Upper lobe of left lung (tissue), 4 donors: ENCODE data around the gene UGT1A5.

Experiments
- POLR2AphosphoS5 ChIP-seq, 2 donors: sonication (generic); formaldehyde crosslinking; IDR thresholded peaks; one replicate each; pipeline ENCODE4 v1.5.1; 2017; ENCODE audit warnings: antibody characterized with exemption in 2 of 2
- TF ChIP-seq, protein P1 (sequence below), 6 experiments: fragments of 450-650 bp in 4 of 6; fragments of 200-600 bp in 2 of 6; sonication (generic) in 2 of 6; IDR thresholded peaks; one replicate each; pipeline ENCODE4 v1.5.1; 2016 to 2019; ENCODE audit warnings: antibody characterized with exemption in 6 of 6

DNA sequence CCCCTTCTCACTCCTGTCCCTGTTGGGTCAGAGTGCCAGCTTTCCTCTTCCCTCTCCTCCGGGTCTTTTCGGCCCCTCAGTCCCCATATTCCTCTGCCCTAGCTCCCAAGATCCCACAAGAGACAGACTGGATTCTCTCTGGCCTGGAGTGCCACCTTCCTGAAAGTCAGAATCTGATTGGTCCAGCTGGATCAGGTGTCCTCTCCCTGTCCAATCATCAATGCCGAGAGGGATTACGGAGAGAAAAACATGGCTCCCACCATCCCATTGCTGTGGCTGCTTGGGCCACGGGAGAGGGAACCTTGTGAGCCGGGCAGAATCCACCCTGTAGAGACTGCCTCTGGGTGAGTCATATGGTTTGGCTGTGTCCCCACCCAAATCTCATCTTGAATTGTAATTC is 62.7 kb downstream of the UGT1A5 start:
- TF ChIP-seq, protein P1, sequence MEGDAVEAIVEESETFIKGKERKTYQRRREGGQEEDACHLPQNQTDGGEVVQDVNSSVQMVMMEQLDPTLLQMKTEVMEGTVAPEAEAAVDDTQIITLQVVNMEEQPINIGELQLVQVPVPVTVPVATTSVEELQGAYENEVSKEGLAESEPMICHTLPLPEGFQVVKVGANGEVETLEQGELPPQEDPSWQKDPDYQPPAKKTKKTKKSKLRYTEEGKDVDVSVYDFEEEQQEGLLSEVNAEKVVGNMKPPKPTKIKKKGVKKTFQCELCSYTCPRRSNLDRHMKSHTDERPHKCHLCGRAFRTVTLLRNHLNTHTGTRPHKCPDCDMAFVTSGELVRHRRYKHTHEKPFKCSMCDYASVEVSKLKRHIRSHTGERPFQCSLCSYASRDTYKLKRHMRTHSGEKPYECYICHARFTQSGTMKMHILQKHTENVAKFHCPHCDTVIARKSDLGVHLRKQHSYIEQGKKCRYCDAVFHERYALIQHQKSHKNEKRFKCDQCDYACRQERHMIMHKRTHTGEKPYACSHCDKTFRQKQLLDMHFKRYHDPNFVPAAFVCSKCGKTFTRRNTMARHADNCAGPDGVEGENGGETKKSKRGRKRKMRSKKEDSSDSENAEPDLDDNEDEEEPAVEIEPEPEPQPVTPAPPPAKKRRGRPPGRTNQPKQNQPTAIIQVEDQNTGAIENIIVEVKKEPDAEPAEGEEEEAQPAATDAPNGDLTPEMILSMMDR (IDR thresholded peaks at IDR 0.05) = no peak
- no peak for TF ChIP-seq POLR2AphosphoS5 (IDR thresholded peaks at IDR 0.05)
